Germinal center (tissue), 1 donor: Measurements from ENCODE around the gene CSRNP3.

Experiments
- DNase-seq: peaks from one replicate; pipeline ENCODE4 v3.0.0; 2012; ENCODE audit warnings: mixed read lengths, low spot score

Gene CSRNP3

DNA sequence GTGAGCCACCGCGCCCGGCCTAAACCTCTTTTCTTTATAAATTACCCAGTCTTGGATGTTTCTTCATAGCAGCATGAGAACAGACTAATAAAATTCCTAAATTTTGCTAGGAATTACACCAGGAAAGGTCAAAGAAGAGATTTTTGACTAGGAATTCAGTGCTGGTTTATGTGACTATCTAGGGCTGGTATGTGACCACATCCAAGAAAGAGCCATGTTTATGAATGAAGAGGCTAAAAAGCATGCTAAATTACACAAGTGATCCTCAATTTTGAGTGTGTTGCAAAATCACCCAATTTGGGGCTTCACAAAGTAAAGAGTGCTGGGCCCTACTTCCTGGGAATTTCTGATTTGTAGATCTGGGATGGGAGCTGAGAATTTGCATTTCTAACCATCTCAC, 123.6 kb downstream of the CSRNP3 start:
- DNase-seq, result no peak

DNA sequence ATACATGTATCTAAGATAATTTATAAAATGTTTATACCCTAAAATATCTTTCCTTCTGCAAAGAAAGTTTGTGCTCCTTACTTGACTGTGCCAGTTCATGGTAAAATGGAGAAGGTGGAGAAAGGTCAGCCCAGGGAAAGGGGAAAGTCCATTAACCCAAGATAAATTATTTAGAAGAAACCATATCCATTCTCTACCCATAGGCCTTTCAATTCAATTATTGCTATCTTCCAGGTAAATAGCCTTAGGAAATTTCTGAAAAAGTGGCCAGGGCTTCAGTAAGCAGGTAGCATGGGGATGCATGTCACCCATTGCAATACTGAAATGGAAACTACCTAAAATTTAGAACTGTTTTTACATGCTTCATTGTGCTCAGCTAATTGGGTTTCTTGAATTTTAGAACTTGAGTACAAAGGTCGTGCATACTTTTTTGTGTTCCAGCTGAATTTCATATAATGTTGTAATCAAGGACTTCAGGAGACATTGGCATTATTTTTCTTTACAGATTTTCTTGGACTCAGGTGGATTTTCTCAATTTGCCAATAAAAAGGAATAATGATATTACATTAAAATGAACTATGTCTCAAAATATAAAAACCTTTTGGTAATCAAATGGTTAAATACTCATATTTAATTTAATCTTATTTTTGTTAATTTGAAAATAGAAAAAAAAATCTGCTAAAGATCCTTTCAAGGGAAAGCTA, 124.9 kb downstream of the CSRNP3 start:
- DNase-seq, result peak; percentile 21

DNA sequence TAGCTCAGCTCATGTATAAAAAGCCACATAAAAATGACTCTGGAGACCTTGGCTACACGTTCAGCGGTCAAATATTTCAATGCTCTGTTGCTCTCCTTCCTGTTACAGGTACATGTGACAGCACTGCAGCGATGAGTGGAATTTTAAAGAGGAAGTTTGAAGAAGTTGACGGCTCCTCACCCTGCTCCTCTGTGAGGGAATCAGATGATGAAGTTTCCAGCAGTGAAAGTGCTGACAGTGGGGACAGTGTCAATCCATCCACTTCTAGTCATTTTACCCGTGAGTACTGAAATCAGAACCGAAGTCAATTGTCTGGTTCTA, 125.4 kb downstream of the CSRNP3 start:
- DNase-seq, result peak; percentile 63

DNA sequence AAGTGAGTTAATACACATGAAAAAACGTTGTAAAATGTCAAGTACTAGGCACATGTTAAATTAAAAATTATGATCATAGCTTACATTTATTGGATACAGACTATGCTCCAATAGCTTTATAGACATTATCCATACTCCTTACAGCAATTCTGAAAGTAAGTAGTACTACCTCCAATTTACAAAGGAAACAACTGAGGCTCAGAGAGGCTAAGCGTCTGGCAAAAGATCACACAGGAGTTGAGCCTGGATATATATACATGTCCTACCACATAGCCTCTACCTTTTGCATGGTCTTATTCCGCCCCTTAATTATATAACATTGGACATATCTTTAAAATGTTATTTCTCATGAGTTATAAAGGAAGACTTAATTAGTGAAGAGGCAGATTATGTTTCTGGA, 127.3 kb downstream of the CSRNP3 start:
- no peak for DNase-seq

DNA sequence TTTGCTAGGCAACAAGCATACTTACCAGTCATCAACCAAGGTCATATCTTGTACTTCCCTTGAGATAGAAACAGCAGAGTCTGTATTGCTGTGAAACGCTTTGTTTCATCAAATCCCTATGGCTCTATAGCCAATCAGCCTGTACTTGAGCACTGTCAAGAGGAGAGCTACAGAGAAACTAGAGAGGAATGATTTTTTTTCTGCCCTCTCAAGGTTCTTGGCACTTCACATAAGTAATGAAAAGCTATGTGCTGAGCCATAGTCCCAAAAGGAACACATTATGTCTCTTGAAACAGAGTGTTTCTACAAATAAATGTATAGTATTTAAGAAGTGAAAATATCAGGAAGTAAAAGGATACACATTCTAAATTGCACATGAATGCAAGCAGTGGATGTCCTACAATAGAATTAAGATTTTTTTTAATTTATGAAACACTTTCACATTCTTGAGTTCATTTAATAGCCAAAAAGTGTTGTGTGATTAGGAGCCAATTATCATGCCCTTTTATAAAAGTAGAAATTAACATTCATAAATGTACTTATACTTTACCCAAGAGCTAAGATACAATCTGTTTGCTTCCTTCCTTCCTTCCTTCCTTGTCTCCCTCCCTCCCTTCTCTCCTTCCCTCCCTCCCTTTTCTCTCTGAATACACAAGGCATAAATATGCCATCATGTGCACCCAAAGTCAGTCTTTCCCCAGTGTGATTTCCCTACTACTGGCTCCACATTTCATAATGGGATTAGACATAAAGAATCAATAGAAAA, 131.8 kb downstream of the CSRNP3 start:
- DNase-seq, result no peak

DNA sequence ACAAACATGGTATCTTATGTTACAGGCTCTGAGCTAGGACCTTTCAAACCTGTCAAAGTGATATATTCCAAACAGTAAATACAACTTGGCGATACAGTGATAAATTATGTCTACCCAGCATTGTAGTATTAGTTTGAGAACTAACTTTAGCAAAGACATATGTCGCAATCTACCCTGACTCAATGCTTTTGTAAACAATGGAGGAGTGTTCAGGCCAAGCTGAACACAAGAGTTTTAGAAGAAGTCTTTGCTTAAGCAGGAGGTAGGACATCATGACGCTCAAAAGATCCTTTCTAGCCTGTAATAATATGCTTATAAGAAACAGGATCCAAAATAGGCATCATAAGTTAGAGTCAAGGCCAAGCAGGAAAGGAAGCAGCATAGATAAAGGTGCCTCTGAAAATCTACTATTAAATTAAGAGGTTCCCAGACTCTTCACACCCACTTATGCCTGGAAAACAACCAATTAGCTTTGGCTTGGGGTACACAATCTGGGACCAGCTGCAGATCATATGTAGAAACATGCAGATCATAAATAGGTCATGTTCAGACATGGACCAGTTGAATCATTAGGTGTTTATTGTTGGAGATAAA, 132.5 kb downstream of the CSRNP3 start:
- DNase-seq, result no peak

DNA sequence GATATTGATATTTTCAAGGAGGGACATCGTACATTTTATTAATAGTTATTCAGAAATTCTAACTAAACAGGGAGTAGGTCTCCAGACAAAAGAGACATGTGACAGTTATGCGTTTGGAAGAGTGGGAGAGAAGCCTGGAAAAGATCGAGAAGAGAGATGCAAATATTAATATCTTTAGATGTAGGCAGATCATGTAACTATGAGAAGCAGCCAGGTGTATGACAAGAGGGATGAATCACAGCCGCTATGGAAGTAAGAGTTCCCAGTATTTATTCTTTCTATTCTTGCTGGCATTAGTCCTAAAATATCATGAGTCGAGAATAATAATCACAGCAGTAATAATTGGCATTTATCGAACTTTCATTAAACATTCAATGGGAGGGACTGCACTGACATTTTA, 140.2 kb downstream of the CSRNP3 start:
- DNase-seq, result no peak

DNA sequence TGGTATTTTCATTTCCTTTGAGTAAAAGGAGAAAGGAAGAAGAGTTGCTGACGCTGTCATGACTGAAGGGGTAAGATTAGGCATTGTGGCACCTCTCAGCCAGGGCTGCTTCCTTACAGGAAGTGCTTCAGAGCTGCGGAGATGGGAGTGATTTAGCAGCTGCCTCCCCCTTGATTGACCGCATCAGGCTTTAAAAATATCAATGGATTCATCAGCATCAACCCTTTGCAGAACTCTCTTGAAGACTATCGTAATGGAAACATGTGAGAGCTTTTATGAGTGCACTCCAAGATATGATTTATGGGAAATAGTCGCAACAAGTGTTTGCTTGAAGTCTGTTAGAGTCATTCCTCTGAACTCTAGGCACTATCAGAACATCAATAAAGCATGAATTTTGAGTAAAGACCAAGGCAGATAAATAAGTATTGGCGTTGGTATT, 141.1 kb downstream of the CSRNP3 start:
- no peak for DNase-seq

DNA sequence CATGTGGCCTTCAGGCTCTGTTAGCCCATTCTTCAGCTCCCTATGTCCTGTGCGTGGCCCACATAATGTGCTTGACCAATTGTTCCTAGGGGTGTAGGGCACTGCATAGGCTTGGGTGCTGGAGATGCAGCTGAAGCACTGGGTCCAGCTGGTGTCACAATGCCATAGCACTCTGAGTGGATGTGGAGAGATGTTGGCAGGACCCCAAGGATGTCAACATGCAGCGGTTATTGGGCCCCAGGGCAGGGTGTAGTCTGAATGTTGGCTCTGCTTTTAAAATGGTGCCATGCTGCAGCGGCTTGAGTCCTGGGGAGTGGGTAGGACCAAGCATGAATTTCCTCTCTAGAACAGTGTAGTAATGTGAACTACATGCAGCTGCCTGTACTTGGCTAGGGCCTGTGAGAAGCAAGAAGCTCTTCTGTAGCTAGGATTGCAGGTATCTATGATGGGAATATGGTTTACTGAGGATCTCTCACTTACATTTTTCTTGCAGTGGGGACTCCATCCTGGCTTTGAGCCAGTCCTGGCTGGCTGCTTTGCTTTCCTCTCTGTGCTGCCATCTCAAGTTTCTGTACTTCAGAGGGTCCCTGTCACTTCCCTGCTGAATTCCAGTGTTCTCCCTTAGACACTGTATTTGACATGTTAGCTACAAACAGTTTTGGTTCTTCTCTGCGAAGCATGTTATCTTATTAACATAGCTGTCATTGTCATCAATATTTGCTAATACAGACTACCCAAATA, 148.4 kb downstream of the CSRNP3 start:
- no peak for DNase-seq

DNA sequence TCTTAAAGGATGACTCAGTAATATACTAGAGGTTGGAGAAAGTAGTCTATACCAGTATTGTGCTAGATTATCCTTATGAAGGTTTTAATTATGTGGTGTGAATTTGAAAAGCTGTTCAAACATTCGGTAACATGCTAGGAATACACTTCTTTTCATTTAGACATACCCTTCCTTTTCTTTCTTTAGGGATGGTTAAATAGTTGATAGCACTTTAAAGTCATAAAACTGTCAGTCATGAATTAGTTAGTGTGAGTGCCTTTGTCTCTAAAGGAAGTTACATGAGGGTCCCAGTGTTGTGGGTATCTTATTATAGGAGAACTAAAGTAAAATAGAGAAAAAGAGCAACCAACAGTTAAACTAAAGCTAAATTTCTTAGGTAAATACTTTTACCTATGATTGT, 149.3 kb downstream of the CSRNP3 start:
- DNase-seq, result no peak

DNA sequence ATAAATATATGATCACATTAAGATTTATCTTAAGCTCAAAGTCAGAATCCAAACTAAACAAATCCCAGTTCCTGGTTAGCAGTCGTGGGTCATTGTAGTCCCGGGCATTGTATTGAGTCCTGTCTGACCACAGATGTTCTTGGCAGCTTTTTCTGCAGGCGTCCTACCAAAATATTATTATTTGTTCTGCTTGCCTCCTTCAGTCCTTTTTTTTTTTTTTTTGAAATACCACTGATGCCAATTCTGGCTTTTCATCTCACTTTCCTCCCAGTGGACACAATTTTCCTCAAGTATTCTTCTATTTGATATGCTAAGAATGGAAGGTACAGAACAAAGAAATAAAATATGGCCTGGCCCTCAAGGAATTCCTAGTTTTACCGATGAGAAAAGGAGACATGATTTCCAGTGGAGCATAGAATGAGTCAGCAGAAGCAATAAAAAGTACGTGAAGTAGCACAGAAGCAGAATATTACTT, 151.6 kb downstream of the CSRNP3 start:
- DNase-seq, result no peak

DNA sequence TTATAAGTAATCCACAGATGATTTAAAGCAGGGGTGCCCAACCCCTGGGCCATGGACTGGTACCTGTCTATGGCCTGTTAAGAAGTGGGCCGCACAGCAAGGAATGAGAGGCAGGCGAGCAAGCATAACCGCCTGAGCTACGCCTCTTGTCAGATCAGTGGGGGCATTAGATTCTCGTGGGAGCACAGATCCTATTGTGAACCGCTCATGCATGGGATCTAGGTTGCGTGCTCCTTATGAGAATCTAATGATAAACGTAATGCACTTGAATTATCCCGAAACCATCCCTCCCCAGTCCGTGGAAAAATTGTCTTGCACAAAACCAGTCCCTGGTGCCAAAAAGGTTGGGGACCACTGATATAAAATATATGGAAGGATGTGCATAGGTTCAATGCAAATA, 153.7 kb downstream of the CSRNP3 start:
- no peak for DNase-seq

DNA sequence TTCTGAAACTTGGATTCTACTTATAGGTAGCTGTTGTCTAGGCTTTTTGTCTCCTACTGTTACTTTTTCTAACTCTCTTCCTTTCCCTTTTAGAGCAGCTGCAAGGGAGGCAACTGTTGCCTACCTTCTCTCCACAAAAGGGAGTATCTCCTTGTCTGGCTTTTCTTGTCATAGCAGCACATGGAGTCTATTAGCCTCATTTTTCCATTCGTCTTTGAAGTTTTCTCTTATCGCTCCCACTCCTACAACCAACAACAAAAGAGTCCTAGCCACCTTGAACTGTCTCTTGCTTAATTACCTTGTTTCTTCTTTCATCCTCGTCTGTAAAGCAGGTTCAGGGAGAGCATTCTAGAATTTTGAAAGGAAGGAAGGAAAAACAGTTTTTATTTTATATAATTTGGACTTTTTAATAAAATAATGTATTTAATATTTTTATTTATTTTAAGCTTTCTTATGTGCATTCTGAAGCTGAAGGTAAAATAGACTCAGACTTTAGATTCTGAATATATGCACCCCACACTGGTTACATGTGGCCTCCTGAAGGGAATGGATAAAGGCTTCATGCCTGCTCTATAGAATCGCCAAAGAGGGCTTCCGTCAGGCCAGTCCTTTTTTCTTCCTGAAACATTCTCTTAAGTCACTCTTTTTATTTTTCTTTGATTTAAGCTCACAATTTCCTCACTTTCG, 154.4 kb downstream of the CSRNP3 start:
- no peak for DNase-seq

DNA sequence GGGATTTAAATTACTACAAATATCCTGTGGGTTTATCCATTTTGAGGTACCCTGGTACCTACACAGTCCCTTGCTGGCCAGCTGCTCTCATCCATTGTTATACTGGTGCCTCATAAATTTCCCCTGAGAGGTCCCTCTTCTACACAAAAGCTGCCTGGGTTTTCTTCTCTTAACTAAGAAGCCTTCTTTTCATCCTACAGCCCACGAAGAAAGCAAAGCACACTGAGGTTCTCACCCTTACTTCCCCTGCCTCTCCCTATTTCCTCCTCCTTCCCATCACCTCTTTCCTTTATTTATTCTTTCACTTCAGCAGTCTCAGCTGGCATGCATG, 154.9 kb downstream of the CSRNP3 start:
- DNase-seq, result no peak

DNA sequence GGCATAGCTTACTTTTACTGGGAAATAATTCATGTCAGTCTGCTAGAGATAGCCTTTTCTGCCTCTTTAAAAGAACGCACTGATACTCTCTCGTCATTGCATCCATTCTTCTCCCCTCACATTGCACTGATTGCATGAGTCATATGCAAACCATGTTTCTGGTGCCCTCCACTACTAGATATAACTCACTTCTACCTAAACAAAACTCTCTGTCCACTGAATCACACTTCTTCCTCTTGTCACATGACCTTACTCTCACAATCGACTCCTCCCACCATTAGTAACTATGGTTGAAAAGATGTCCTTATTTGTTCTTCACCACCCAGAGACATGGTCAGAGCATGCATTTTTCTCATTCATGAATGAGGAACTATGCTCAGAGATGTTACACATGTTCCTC, 158.0 kb downstream of the CSRNP3 start:
- no peak for DNase-seq

DNA sequence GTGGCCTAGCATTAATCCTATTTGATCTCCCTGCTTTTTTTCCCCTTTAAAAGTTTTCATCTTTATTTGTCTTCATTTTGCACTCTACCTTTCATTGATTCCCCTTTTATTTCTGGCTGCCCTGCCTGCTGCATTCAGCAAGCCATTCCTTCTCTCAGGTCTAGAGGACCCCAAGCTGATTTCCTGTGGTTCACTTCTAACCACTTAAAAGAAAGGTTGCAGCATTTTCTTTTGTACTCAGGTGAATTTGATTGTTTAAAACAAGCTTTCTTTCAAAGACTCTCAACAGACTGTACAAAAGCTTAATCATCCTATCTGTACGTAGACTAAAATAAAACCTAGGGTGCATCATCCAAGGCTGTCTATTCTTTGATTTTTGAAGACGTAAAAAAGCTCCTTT, 160.3 kb downstream of the CSRNP3 start:
- no peak for DNase-seq

DNA sequence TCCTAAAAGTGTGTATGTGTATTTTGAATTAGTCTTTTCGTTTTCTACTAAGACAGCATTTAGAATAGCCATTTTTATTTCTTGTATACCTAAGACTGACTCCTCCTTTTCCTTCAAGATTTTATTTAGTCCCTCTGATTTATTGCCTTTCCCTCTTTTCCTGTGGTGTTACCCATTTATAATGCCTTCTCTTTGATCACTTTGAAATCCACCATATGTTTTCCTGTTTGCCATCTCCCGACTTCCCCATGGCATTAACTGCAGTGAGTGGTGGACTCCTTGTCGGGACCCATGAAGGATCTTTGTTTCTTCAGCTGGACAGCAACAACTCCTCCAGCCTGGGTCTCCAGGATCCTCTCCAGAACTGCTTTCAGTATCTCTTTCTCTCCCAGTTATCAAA, 160.7 kb downstream of the CSRNP3 start:
- no peak for DNase-seq

DNA sequence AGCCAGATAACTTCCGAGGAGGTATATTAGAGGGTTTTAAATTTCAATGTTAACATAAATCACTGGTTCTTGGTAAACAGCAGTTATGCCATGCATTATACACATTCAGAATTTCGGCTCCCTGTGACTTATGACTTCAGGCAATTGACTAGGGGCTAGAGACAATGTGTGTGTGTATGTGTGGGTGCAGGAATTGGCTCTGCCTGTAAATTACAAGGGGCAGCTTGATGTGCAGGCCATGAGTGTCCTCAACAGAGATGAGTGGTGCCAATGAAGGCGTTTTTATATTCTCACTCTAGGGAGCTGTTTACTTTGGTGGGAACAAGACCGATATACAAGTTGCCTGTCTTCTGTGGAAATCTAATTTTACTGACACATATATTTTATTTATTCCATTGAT, 161.6 kb downstream of the CSRNP3 start:
- DNase-seq, result no peak

DNA sequence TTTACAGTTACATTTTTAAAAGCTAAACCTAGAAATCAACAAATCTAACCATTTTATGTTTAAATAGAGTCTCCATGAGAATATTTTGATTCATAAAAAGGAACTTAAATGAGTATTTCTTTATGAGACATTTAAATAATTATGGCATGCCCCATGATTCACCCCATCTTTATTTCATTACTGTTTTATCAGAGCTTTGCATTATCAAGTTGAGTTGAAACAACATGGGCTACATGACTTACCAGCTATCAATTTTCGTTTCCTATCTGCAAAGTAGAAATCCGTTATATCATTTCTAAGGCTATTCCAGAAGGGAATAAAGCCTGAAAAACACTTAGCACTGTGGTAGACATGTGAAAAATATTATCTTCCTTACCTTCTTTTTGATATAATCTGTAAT, 163.1 kb downstream of the CSRNP3 start:
- DNase-seq, result no peak

DNA sequence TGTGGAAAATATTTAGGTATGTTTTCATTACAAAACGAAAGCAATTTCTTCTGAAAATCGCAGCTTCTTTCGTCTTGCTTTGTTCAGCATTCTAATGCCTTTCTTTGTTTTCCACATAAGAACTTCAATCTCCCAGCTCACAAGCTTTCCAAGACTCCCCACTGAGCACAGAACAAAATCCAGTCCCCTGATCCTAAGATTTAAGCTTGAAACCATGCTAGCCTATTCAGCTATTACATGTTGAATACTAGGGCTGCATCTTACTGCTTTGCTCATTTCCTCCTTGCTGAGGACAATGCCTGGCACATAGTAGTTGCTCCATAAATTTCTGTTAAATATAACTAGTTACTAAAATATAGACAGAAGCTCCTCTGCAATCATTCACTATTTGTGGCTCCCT, 163.9 kb downstream of the CSRNP3 start:
- no peak for DNase-seq

DNA sequence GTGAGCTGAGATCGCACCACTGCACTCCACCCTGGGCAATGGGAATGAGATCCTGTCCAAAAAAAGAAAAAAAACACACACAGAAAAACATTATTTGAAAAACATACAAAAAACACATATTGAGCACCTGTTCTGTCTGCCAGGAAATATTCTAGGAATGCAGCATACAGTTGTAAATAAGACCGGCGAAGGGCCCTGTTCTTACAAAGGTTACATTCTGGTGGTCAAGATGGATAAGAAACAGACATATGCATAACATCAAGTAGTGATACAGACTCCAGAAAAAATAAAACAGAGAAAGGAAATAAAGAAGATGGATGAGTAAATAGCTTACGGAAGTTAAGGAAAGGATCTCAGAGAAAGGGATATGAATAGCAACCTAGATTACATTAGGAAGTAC, 164.8 kb downstream of the CSRNP3 start:
- DNase-seq, result no peak

DNA sequence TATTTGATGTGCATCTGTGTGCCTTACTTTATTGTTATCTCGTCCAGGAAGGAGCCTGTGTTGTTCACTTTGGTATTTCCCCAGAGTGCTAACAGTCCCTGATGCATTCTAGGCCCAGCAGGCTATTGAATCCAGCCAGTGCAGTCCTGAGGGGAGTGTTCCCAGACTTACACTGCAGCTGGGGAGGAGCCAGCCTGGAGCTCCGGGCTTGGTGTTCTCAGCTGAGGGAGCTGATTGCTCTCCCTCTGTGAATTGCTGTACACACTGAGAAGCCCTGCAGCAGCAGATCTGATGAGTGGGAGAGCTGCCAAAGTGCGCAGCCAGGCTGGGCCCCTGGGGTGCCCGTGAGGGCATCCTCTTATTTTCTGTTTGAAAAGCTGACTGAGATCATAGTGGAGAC, 165.4 kb downstream of the CSRNP3 start:
- DNase-seq, result no peak
